ENCODE results near the gene HYAL1.
A peak's percentile ranks its signal among the peaks of the same experiment; 100 is the strongest.

Gene HYAL1

DNA sequence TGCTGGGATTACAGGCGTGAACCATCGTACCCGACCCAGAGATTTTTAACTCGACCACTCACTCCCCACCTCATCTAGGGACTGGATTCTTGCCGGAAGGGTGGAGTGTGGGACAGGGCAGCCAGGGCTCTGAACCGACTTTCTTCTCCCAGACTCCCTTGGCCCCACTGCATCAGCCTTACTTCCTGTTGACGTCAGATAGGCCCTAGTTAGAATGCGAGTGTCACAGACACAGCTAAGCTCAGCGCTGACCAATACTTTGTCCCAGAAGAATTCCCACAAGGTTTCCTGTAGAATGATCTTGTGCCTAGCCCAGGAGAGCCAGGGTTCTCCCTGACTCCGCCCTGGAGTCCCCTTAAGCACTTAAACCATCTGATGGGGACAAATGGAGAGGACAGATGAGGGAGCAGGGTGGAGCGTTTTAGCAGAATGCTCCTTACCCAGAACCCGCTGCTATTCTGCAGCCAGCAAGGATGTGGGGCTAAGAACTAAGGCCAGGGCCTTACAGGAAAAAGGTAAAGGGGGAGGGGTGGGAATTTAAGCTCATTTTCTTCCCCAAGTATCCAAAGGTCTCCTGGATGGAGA lies 30.5 kb upstream of the HYAL1 start:
- no peak for DNase-seq

DNA sequence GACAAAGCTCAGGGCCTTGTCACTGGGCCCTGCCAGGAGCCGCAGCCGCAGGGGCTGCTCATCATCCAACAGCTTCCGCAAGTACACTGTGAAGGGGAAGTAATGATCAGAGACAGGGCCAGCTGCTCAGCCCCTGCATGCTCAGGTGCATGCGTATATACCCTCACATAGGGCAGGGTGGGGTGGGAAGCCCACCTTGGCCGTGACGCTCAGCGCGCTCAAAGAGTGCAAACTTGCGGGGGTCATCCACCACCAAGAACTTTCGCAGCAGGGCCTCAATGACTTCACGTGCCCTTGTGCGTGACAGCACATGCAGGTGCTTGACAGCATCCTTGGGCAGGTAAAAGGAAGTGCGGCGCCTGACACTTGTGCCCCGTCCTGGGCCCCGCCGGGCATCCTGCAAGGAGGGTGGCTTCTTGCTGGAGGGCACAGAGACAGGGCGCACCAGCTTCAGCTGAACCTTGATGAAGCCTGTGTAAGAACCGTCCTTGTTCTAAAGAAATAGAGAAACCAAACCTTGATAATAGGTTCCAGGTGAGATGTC lies 28.1 kb upstream of the HYAL1 start:
- no peak for DNase-seq

DNA sequence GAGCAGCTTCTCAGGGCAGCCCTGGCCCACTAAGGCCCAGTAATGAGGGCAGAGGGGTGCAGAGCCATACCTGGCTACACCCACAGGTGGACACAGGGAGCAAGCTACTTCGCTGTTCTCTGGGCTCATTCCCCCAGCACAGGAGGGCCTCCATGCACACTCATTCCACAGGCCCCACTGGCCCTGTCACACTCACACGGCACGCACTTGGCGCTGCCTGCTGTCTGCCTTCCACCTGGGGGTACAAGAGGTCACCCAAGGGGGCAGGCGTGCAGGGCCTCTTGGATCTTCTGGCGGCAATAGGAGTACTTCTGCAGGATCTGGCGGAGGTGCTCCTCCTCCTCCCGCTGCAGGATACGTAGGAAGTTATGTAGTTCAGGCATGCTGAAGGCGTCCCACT lies 27.0 kb upstream of the HYAL1 start:
- no peak for DNase-seq

DNA sequence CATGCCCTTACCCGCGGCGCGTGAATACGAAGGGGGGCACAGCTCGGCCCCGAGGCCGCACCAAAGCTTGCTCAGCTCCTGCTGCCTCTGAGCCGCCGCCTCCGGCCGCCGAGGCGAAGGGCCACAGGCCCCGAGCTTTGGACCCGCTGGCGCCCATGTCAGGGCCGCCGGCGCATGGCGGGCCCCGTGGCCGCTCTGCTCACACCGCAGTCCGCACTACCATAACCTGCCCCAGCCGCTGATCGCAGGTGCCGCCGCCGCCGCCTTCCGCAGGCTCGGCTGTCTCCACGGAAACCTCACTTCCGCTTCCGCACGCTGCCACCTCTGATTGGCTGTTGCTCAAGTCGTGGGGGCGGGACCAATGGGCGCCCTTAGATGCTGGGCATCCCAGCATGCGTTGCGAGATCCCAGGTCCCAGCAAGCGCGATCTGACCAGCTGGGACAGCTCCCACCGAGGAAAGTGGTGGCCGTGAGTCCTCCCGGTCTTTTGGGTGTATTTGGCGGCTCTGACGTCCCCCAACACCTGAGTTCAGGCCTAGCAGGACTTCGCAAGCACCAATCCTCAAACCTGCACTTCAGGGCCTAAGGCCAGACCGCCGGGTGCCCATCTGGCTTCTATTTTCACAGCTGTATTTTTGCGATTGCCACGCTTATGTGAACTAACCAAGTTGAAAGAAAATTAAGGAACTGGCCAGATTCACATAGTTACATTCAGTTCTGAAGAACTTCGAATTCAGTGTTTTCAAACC lies 24.7 kb upstream of the HYAL1 start, which contains the start of gene TUSC2:
TUSC2 (minus strand) TSS at position 281 of the 749 bp plus-strand sequence; CDS start at position 157, 124 bp downstream.
- peak; percentile 78 for DNase-seq

DNA sequence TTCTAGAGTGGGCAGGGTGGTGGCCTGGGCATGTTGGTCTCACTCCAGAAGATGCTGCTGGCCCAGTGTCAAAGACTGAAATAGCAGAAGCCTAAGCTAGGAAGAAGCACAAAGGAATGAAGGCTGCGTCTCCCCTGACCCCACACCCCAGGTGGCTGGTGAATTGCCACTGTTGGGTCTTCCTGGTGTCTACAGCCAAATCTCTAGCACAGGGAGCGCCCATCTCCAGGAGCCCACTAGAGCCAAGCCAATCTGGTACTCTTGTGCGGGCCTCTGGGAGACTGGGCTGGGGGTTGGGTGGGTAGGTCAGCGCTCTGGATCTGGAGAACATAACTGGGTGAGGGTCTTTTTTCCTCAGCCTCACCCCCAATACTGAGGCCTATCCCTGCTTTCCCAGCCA lies 23.8 kb upstream of the HYAL1 start:
- DNase-seq = no peak

DNA sequence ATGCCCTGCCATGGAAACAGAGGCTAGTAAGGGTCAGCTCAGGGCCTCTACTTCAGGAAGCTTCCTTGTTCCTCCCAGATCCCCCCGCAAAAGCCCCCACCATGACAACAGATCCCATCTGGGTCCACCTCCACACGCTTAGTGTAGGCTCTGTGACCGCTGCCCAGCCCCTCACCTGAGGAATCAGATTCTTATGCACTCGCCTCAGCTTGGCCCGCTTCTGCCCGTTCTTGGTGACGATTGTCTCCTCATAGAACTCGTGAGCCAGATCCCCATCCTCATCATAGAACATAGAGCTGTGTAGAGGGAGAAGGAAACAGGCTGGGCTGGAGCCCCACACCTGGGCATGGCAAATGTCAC lies 22.8 kb upstream of the HYAL1 start:
- no peak for DNase-seq

DNA sequence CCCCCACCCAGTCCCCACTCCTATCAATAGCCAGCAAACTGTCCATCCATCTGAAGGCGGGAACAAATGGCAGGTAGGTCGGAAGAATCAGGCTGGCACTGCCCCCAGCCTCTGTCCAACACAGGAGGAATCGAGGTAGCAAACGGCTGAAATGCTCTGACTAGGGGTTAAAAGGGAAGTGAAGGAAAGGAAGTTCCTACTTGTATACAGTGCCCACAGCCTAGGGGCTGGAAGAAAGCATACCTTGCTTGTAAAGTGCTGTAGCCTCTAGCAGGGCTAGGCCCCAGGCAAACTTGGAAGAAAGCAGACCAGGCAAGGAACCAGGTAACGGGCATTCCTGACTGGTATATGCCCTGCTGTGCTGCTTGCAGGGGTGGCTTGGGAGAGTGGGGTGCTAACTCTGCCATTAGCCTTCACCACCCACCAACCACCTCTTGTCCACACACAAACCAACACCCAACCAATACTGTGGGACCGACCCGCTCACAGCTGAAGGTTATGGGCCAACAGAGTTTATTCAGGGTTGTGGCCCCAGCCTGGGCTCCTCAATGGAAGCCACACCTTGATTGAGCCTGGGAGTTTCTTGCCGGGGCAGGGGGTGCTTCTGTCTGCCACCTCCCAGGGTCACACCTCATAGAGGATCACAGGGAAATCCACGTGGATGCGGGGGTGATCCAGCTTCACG lies 22.3 kb upstream of the HYAL1 start:
- DNase-seq = no peak

DNA sequence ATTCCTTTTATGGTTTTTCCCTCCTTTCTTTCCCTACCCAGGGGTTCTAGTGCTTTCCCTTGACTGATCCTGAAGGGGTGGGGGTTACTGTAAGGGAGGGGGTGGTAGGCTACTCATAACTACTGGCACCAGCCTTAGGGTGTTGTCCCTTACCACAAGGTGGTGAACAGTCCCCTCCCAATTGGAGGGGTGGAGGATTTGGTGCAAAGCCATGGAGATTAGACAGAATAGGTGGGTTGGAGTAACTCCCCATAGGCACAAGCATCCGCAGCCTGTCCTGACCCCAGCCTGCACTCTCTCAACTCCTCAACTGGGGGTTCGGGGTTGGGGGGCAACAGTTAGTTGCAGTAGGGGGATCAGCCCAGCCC lies 21.7 kb upstream of the HYAL1 start:
- no peak for DNase-seq

DNA sequence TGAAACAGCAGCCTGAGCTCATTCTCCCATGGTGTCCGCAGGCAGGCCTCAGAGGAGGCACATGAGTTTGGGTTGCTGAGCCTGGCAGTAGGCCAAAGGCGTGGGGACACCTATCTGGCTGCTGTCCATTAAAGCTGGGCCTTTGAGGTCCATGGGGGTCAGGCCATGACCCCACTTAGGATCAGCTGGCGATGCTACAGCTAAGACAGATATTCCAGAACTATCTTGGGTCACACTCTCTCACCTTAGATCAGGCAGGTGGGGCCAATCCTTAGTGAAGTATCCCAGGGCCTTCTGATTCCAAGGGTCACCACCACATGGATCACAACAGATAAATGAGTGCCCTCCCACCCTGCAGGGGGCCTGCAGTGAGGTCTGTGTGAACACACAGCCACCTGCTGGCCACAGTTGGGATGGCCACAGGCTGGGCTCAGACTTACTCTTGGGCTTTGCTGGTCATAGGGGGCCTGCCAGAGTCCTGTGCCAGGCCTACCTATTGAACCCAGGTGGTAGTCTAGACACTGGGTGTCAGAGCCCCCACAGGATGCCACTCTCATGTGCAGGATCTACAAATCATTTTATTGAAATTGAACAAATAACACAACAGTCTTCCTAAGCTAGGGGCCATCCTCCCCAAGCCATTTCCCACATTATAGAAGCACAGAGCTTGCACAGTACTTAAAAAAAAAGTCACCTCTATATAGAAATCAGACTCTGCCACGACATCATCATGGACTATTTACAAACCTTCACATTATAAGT lies 21.2 kb upstream of the HYAL1 start:
- DNase-seq = no peak

DNA sequence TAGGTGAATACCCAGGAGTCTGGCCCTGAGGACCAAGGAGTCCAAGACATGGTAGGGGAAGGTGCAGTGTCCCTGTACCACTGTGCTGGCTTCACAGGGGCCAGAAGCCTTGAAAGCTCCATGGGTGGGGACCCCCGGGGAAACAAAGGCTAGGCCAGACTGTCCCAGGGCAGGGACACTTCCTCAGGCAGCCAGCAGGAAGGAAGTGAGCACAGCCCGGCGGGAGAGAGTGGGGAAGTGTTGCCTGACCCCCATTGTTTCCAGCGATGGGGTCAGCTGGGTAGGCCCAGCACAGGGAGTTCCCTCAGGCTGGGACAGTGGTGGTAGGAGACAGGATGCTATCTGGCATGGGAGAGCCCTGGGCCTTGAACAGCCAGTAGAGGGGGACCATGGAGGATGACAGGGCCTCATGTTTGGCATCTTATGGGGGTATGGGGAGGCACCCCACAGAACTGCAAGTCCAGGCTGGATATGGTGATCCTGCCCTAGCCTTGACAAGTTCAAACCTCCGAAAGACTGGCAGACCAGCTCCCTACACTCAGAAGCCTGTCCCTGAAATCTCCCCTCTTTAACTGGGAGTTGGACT lies 20.3 kb upstream of the HYAL1 start:
- no peak for DNase-seq

DNA sequence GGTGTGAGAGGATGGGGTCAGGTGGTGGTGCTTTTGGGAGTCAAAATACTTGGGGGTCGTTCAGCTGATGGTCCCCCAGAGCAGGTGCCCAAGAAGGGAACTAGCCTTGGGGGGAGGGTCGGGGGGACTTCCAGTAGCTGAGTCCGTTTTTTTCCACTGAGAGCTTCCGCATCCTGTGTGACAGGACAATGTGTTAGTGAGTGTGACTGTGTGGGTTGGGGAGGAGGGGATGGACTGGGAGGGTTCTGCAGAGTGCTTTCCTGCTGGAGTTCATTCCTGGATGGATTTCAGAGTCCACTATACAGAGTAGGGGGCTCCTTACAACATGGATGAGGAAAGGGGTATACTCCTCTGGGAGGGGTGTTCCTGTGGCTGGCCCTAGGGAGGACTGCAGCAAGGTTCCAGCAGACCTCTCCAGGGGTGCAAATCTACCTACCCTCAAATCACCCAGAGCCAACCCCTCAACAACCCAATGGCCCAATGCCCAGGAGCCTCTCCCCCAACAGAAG lies 19.8 kb upstream of the HYAL1 start:
- no peak for DNase-seq

DNA sequence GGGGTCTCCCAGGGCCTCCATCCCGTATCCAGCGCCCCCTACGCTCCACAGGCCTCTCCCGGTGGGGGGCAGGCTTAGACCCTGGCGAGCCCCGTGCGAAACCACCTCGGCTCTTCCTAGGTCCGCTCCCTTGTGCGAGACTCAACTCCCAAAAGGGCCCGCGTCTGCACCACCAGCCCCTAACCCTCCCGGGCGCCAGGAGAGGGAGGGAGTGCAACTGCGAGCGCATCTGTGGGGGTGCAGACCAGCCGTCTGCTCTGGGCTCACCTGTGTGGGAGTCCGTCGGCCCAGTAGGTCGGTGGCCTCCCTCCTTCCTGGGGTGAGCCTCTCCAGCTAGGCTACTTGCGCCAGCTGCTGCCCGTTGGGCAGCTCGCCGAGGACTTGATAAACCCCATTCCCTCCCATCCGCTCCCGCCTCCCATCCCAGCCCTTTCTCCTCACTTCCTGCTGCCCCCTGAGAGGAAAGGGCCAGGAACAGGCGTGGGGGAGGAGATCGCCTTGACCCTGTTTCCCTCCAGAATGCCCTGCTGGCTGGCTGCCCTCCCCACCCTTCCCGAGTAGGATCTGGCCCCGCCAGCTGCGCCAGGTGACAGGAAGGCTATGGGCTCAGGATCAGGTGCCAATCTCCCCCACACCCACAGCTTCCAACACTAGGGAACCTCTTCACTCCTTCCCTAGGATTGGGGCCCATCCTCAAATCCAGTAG lies 19.2 kb upstream of the HYAL1 start, which contains the start of gene HYAL2:
HYAL2 (minus strand) TSS at position 360 of the 706 bp plus-strand sequence. CDS start 2,256 bp downstream, outside the sequence.
- DNase-seq = no peak

DNA sequence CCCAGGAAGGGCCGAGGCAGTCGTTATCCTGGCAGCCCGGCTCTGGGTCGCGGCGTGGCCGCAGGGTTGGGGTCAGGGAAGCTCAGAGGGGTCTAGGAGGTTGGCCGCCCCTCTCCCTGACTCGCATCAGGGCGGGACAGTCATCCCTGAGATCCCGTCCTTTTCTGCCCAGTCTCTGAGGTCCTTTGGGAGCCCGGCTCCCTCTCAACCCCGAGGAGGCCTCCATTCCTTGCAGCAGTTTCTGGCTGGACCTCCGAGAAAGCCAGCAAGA lies 18.7 kb upstream of the HYAL1 start:
- no peak for DNase-seq

DNA sequence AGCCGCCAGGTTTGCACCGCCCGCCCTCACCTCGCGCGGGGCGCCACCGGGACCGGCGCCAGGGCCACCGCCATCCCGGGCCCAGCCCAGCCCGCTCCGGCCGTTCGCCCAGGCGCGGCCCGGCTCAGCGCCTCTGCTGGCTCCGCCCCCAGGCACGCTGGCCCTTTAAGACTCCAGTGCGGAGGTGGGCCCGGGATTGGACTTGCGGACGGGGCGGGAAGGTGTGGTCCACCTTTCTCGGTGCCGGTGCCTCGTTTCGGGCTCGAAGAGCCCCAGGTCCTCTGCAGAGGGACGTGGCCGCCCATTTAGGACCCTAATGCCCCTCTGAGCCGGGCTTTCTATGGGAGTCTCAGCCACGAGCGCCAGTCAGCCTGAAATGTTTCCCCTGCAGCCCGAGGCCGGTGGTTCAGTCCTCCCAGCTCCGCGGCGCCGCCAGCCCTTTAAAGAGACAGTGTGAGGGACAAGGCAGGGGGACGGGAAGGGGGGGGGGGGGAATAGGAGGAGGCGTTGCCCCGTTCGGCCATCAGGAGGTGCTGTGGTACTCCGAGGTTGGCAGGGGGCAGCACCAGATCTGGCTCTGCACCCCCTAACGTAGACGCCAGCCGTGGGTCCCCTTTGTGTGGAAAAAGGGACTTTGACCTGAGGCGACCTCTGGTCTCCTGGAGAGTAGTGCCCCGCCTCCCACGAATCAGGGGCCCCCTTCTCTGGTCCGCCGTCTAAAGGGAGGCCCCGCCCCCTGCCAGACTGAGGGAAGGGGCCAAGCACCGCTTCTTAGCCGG lies 18.2 kb upstream of the HYAL1 start:
- DNase-seq = peak; percentile 61

DNA sequence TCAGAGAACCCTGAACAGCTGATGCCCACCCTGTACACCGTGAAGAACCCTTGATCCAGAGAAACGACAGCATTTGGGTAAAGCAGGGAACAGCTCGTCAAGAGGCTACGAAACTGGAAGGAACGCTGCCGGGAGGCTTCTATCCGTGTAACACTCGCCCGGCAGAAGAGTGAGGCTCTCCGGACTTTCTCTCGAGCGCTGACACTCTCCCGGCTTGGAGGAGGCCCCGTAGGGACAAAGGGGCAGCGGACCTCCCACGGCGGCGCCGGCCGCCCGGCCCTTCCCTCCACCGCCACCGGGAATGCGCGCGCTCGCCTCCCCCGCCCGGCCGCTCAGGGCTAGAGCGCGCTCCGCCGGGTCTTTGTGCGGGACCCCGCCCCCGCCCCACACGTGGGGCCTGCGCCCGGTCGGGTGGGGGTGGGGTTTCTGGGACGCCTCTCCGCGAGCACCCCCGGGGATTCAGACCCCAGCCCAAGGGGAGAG lies 17.5 kb upstream of the HYAL1 start:
- peak; percentile 61 for DNase-seq

DNA sequence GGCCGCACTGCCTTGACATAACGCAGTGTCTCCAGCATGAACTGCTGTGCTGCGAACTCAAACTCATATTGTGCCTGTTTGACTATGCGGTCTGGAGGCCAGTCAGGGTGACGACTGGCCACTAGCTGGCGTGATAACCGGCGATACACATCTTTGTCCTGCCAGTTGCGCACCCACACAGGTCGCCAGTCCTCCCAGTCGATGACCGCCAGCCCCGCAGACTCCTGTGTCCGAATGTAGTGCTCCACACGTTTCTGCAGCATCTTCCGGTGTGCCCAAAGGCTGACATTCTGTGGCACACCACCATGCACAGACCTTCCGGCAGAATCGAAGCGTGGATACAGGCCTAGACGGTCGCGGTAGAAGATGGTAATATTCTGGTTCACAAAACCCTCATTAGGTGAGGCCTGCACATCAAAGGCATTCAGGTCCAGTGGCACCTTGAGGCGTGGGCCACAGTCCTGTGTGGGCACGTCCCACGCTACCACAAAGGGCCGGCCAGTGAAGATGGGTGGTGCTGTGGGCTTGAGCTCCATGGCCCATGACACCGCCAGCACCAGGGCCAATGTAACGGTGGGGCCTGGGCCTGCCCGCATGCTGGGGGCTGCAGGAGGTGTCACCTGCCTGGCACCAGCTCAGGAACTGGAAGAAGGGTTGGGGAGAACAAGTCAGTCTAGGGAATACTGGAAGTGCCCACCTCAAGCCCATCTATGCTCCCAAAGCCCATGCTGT lies 16.7 kb upstream of the HYAL1 start:
- no peak for DNase-seq

DNA sequence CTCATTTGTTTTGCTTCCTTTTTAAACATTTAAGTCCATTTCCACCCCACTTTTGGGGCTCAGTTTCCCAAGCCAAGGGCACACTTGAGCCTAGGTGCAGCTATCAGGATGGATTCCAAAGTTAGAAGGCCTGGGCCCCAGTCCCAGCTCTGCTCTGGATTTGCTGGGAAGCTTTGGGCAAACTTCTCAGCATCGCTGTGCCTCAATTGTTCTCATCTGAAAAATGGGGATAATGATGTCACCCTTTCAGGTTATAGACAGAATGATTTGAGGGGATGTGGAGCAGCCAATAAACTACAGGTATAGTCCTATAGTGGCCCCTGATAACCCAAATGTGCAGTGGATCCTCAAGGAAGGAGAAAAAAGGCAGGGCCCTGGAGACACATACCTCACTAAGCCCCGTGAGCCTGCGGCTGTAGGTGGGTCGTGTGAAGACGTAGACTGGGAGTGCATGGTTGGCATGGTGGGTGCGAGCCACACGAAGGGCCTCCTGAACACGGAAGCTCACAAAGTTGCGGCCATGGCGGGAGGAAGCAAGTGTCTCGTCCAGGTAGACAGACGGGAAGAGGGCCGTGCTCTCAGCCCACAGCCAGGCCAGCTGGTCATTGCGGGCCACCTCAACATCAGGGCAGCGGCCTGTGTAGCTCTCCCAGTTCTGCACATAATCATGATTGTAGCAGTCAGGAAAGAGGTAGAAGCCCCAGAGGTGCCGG lies 16.0 kb upstream of the HYAL1 start:
- DNase-seq = no peak

DNA sequence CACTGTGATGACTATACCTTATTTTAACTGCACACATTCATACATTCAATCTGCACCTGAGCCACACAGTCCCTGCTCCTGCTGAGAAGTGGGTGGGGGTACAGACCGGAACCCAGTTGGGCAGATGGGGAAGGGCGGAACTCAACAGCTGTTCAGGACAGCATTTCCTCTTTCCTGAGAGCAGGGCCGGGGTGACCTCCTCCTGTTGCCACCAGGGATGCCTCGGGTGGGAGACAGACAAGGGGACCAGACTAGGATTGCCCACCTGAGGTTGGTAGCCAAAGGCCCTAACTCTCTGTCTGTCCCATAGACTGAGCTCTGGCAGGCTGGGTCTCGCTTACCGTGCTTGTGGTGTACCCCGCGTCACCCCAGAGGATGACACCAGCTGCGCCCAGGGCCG lies 15.2 kb upstream of the HYAL1 start:
- DNase-seq = no peak

DNA sequence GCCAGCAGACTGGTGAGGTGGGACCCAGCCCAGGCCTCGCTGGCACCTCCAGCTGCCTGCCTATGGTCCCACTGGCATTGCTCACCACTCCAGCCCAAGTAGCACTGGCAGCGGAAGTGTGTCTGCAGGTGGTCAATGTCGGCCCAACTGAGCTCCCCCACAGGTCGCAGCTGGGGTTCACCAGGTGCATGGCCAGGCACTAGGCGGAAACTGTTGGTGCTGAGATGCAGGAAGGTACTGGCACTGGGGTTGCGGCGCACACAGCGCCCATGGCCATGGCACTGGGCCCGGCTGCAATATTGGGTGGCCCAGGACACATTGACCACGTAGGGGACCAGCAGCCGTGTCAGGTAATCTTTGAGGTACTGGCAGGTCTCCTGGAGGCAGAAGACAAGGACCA lies 14.8 kb upstream of the HYAL1 start:
- no peak for DNase-seq

DNA sequence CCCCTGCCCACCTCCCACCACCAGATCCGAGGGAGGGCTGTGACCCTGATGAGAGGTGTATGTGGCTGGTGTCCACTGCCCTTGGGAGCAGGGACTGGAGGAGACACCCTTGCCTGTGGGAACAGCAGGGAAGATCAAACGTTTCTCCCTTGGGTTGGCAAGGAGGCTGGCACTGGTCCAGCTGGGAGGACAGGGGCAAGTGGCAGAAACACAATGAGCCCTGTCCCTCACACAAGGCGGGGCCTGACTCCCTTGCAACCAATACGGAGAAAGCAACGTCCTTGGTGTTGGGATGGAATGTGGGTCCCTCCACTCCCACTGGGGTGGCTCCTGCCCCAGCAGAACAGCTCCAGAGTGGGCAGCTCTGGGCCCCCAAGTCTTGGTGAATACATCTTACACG lies 13.9 kb upstream of the HYAL1 start:
- no peak for DNase-seq
